HepG2 (cell line): ENCODE data around the gene ARID3C. TPM values are rescaled to one million over a fixed set of nuclear protein-coding genes. Genes with fewer than 3 reads are reported as not detected.

ENCODE experiments used
- ATAC-seq: fragments of 200-7000 bp; cut with Tn5 transposase; 3 replicates; pipeline ENCODE4 v1.9.1; 2020; ENCODE audit warnings: mild to moderate bottlenecking, moderate library complexity
- BruUV-seq: library from RNA; stranded (reverse); fragments of 400-500 nt; replicated peaks from 2 replicates; lab custom pipeline; 2021; lab: Mats Ljungman, UMichigan
- CTCF ChIA-PET: fragments of 300-600 bp; formaldehyde crosslinking; extraction: SDS; loops from one replicate; lab custom pipeline; 2021; ENCODE audit warnings: low total read pairs, inconsistent platforms, low intra/inter-chr PET ratio; lab: Yijun Ruan, JAX
- POLR2A ChIA-PET: fragments of 350-600 bp; sonication (Branson Sonifier 250); formaldehyde crosslinking; loops from one replicate; lab custom pipeline; 2020; ENCODE audit warnings: antibody characterized with exemption, inconsistent platforms; lab: Yijun Ruan, JAX
- DNase-seq: peaks from one replicate; pipeline ENCODE4 v3.0.0-alpha.2; 2015; ENCODE audit warnings: low spot score
- FAIRE-seq: peaks from 3 replicates; lab custom pipeline; 2011; peaks lifted over from hg19 to GRCh38; lab: Jason Lieb, UNC
- H2AFZ ChIP-seq: one replicate; pipeline ENCODE4 v1.6.1; 2011; ENCODE audit warnings: low read length, inconsistent platforms
- H3K27ac ChIP-seq: fragments of 300-600 bp; 3 replicates; pipeline ENCODE4 v1.8.0; 2011; ENCODE audit warnings: mixed run types, mild to moderate bottlenecking, mixed read lengths, low read length, inconsistent platforms; ENCODE audit not compliant: insufficient read depth; ENCODE audit errors: extremely low read length
- H3K27me3 ChIP-seq, 2 experiments: fragments of 200-600 bp in 1 of 2; 2 replicates in 1 of 2; 3 replicates in 1 of 2; pipeline versions ENCODE4 v1.6.0 to v1.8.0; 2011; ENCODE audit warnings: low read length in 2 of 2, mild to moderate bottlenecking in 2 of 2, moderate library complexity in 2 of 2, inconsistent platforms in 1 of 2; ENCODE audit not compliant: insufficient read depth in 2 of 2, control insufficient read depth in 1 of 2
- H3K36me3 ChIP-seq, 2 experiments: fragments of 200-600 bp in 1 of 2; replicated peaks in 1 of 2; 2 replicates in 1 of 2; 3 replicates in 1 of 2; pipeline versions ENCODE4 v1.5.1 to v1.8.0; 2011; ENCODE audit warnings: low read length in 2 of 2, inconsistent platforms in 1 of 2; ENCODE audit not compliant: insufficient read depth in 2 of 2, control insufficient read depth in 1 of 2
- H3K4me1 ChIP-seq: 2 replicates; pipeline ENCODE4 v1.5.1; 2012; ENCODE audit warnings: low read length, inconsistent platforms; ENCODE audit not compliant: insufficient read depth
- H3K4me2 ChIP-seq: 2 replicates; pipeline ENCODE4 v1.6.0; 2011; ENCODE audit warnings: low read depth, low read length, inconsistent platforms
- H3K4me3 ChIP-seq, 3 experiments: fragments of 200-600 bp in 1 of 3; sonication (generic), shearing (Covaris generic) in 1 of 3; replicated peaks in 1 of 3; 2 replicates each; pipeline ENCODE4 v1.5.1; 2011 to 2016; ENCODE audit warnings: low read length in 3 of 3, inconsistent platforms in 2 of 3, low read depth in 2 of 3, mild to moderate bottlenecking in 2 of 3, control low read depth in 1 of 3, mixed read lengths in 1 of 3; ENCODE audit not compliant: insufficient read depth in 1 of 3
- H3K79me2 ChIP-seq: one replicate; pipeline ENCODE4 v1.6.1; 2011; ENCODE audit warnings: low read length, inconsistent platforms; ENCODE audit not compliant: insufficient read depth
- H3K9ac ChIP-seq: 2 replicates; pipeline ENCODE4 v1.6.0; 2011; ENCODE audit warnings: mild to moderate bottlenecking, low read depth, low read length, inconsistent platforms; ENCODE audit not compliant: insufficient read depth
- H3K9me3 ChIP-seq: 2 replicates; pipeline ENCODE4 v1.5.1; 2012; ENCODE audit warnings: mild to moderate bottlenecking, low read length
- H4K20me1 ChIP-seq: 2 replicates; pipeline ENCODE4 v1.6.0; 2011; ENCODE audit warnings: inconsistent platforms, mild to moderate bottlenecking, low read length, moderate library complexity; ENCODE audit not compliant: insufficient read depth
- DMAP1 ChIP-seq: IDR thresholded peaks from 2 replicates; pipeline ENCODE4 v1.6.1; 2016
- DNMT1 ChIP-seq: sonication (generic); formaldehyde crosslinking; IDR thresholded peaks from 2 replicates; pipeline ENCODE4 v1.5.1; 2020; ENCODE audit warnings: mild to moderate bottlenecking, missing genetic modification reagents
- NFRKB ChIP-seq: fragments of 450-650 bp; IDR thresholded peaks from 2 replicates; pipeline ENCODE4 v1.6.1; 2017
- PPARG ChIP-seq: conservative IDR thresholded peaks from 2 replicates; pipeline ENCODE4 v1.6.1; 2016; ENCODE audit warnings: missing biosample characterization, missing genetic modification reagents
- RNF2 ChIP-seq: fragments of 450-650 bp; conservative IDR thresholded peaks from 2 replicates; pipeline ENCODE4 v1.6.1; 2016; ENCODE audit warnings: low read depth
- SMC3 ChIP-seq: IDR thresholded peaks from 2 replicates; pipeline ENCODE4 v1.6.1; 2011; ENCODE audit warnings: low read length, improper control_type of control experiment
- SNRNP70 ChIP-seq: fragments of 200-400 bp; formaldehyde crosslinking; IDR thresholded peaks from 2 replicates; pipeline ENCODE4 v1.6.1; 2017; ENCODE audit warnings: mild to moderate bottlenecking, low read depth, low read length, moderate library complexity
- ZBTB8A ChIP-seq: sonication (generic); formaldehyde crosslinking; IDR thresholded peaks from 2 replicates; pipeline ENCODE4 v1.4.0; 2020; ENCODE audit warnings: mild to moderate bottlenecking, low read depth, missing genetic modification reagents, borderline replicate concordance
- ZNF136 ChIP-seq: sonication (generic); formaldehyde crosslinking; IDR thresholded peaks from 2 replicates; pipeline ENCODE4 v1.8.1; 2022; ENCODE audit warnings: low read depth, mild to moderate bottlenecking, moderate library complexity, missing genetic modification reagents
- ZNF619 ChIP-seq: sonication (generic); formaldehyde crosslinking; IDR thresholded peaks from 2 replicates; pipeline ENCODE4 v1.4.0; 2020; ENCODE audit warnings: mild to moderate bottlenecking, missing genetic modification reagents
- WGBS: methylation state at CpG from one replicate; pipeline ENCODE4 v1.1.6; 2017; ENCODE audit warnings: low lambda C conversion rate; 5-methylcytosine and 5-hydroxymethylcytosine counted together
- in situ Hi-C: cut with HindIII; loops from 2 replicates; pipeline ENCODE4 v1.10.0; 2017; ENCODE audit warnings: low pct_unique_long_range_greater_than_20kb; ENCODE audit not compliant: extremely low pct_ligation_motif_present
- intact Hi-C: fragments of 100-400 bp; cut with micrococcal nuclease; formaldehyde crosslinking; loops from one replicate; pipeline ENCODE4 v1.10.0; 2022; ENCODE audit not compliant: unreplicated experiment
- polyA plus RNA-seq, 8 experiments: library from polyadenylated mRNA; depleted of rRNA in 3 of 8; stranded (reverse) in 7 of 8; unstranded in 1 of 8; fragments of >200 nt; fragmentation: Illumina TruSeq in 4 of 8; extraction: Trizol in 4 of 8; gene quantifications; 2 replicates each; pipeline versions ENCODE4 v1.2.1 to v1.2.3, GENCODE V29; 2011 to 2016; ENCODE audit warnings: low read depth in 4 of 8, missing spikeins in 1 of 8, mixed read lengths in 1 of 8; ENCODE audit not compliant: insufficient read depth in 1 of 8
- total RNA-seq, 5 experiments: library from RNA; depleted of rRNA; stranded (reverse); fragments of >200 nt; fragmentation: Illumina TruSeq; extraction: Trizol; gene quantifications; 2 replicates each; pipeline ENCODE4 v1.2.3, GENCODE V29; 2016; ENCODE audit warnings: low read depth in 1 of 5
- TF ChIP-seq, protein P1 (sequence below): sonication (generic); formaldehyde crosslinking; IDR thresholded peaks from 2 replicates; pipeline ENCODE4 v1.8.0; 2022; ENCODE audit warnings: missing genetic modification reagents, mild to moderate bottlenecking, inconsistent platforms, borderline replicate concordance
- TF ChIP-seq, protein P2 (sequence below): IDR thresholded peaks from 2 replicates; pipeline ENCODE4 v1.6.1; 2016; ENCODE audit warnings: low read depth, missing genetic modification reagents, missing compliant biosample characterization
- TF ChIP-seq, protein P3 (sequence below): sonication (generic); formaldehyde crosslinking; IDR thresholded peaks from 2 replicates; pipeline ENCODE4 v1.9.0; 2021; ENCODE audit warnings: missing genetic modification reagents, mild to moderate bottlenecking, borderline replicate concordance
- TF ChIP-seq, protein P4 (sequence below): sonication (generic); formaldehyde crosslinking; IDR thresholded peaks from 2 replicates; pipeline ENCODE4 v1.5.0; 2020; ENCODE audit warnings: missing genetic modification reagents
- TF ChIP-seq, protein P5 (sequence below): sonication (generic); formaldehyde crosslinking; IDR thresholded peaks from 2 replicates; pipeline ENCODE4 v1.8.1; 2022; ENCODE audit warnings: mild to moderate bottlenecking, missing genetic modification reagents

The ARID3C gene
- total and polyA plus RNA-seq, 2 of the 13 experiments (the other 11 are each of a cell fraction or from before 2014, with no cell fraction given), result not detected

DNA sequence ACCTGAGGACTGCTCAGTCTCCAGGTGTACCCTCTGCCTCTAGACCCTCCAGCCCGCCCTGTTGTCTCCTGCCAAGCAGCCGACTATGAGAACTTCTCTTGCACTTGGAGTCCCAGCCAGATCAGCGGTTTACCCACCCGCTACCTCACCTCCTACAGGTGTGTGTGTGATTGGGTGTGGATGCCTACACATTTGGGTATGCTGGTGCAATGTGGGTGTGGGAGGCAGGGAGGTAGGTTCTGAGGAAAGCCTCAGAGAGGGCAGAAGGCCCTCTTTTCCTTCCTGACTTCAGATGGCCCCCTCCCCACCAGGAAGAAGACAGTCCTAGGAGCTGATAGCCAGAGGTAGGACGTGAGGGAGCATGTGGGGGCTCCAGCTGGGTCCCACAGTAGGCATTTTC lies 28.1 kb upstream of the ARID3C start (continued):
- TF ChIP-seq RNF2 (no peak), DMAP1 (CRISPR knock-in tag) (no peak), DNMT1 (no peak), SNRNP70 (no peak), ZBTB8A (CRISPR knock-in tag) (no peak), NFRKB (no peak)

DNA sequence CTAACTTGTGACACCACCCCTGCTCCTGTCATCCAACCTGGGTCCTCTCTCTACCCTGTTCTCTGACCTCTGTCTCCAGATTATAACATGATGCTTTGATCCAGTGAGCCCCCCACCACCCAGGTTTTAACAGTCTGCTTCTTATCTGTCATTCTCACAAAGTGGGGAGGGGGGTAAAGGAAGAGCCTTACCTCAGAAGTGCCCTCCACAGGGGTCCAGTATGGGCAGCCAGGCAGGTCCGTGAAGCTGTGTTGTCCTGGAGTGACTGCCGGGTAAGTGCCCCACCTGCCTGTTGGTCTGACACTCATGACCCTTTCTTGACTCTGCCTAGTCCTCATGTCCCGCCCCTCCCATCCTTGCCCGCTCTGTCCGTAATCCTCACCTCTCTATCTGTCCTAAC lies 26.5 kb upstream of the ARID3C start:
- Histone ChIP-seq H3K27me3 (no peaks in the 10 kb centered on the region; a peak in 3 of 5 replicates), H3K4me1 (peaks cover 36% of the 10 kb centered on the region), H3K9ac (no peak overlapping the region), H3K79me2 (no peaks in the 10 kb centered on the region), H3K4me3 (no peak overlapping the region), H3K4me2 (no peak overlapping the region), H3K36me3 (no peaks in the 10 kb centered on the region), H3K9me3 (no peaks in the 10 kb centered on the region), H3K27ac (no peak overlapping the region), H2AFZ (no peak overlapping the region), H4K20me1 (no peaks in the 10 kb centered on the region)
- no peak for ATAC-seq
- intact Hi-C loops (no loop called here), in situ Hi-C loops (no loop called here)
- ChIA-PET CTCF (no interaction called here), POLR2A (interaction anchor here (2.3 kb wide), 1 partner anchor 10 kb away, joined by 14 read pairs; the partner anchor contains the start of gene GALT)
- WGBS, result 19% methylated on average over 5 of the region's 5 CpGs
- no TSS peak for BruUV-seq
- no peak for DNase-seq
- FAIRE-seq, result no peak
- TF ChIP-seq, protein P1, sequence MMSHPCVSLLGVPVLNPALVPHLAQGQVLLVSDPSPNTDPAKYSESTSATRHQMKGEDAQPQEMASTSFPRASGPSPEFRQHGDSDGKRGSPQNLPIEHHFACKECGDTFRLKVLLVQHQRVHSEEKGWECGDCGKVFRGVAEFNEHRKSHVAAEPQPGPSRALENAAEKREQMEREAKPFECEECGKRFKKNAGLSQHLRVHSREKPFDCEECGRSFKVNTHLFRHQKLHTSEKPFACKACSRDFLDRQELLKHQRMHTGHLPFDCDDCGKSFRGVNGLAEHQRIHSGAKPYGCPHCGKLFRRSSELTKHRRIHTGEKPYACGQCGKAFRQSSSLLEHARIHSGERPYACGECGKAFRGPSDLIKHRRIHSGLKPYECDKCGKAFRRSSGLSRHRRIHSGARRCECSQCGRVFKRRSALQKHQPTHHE (CRISPR knock-in tag), result no peak
- TF ChIP-seq SMC3 (no peak), ZNF619 (CRISPR knock-in tag) (no peak), PPARG (CRISPR knock-in tag) (no peak), ZNF136 (CRISPR knock-in tag) (no peak)
- TF ChIP-seq, protein P2, sequence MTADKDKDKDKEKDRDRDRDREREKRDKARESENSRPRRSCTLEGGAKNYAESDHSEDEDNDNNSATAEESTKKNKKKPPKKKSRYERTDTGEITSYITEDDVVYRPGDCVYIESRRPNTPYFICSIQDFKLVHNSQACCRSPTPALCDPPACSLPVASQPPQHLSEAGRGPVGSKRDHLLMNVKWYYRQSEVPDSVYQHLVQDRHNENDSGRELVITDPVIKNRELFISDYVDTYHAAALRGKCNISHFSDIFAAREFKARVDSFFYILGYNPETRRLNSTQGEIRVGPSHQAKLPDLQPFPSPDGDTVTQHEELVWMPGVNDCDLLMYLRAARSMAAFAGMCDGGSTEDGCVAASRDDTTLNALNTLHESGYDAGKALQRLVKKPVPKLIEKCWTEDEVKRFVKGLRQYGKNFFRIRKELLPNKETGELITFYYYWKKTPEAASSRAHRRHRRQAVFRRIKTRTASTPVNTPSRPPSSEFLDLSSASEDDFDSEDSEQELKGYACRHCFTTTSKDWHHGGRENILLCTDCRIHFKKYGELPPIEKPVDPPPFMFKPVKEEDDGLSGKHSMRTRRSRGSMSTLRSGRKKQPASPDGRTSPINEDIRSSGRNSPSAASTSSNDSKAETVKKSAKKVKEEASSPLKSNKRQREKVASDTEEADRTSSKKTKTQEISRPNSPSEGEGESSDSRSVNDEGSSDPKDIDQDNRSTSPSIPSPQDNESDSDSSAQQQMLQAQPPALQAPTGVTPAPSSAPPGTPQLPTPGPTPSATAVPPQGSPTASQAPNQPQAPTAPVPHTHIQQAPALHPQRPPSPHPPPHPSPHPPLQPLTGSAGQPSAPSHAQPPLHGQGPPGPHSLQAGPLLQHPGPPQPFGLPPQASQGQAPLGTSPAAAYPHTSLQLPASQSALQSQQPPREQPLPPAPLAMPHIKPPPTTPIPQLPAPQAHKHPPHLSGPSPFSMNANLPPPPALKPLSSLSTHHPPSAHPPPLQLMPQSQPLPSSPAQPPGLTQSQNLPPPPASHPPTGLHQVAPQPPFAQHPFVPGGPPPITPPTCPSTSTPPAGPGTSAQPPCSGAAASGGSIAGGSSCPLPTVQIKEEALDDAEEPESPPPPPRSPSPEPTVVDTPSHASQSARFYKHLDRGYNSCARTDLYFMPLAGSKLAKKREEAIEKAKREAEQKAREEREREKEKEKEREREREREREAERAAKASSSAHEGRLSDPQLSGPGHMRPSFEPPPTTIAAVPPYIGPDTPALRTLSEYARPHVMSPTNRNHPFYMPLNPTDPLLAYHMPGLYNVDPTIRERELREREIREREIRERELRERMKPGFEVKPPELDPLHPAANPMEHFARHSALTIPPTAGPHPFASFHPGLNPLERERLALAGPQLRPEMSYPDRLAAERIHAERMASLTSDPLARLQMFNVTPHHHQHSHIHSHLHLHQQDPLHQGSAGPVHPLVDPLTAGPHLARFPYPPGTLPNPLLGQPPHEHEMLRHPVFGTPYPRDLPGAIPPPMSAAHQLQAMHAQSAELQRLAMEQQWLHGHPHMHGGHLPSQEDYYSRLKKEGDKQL (CRISPR knock-in tag), result no peak
- TF ChIP-seq, protein P3, sequence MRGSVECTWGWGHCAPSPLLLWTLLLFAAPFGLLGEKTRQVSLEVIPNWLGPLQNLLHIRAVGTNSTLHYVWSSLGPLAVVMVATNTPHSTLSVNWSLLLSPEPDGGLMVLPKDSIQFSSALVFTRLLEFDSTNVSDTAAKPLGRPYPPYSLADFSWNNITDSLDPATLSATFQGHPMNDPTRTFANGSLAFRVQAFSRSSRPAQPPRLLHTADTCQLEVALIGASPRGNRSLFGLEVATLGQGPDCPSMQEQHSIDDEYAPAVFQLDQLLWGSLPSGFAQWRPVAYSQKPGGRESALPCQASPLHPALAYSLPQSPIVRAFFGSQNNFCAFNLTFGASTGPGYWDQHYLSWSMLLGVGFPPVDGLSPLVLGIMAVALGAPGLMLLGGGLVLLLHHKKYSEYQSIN, result no peak
- TF ChIP-seq, protein P4, sequence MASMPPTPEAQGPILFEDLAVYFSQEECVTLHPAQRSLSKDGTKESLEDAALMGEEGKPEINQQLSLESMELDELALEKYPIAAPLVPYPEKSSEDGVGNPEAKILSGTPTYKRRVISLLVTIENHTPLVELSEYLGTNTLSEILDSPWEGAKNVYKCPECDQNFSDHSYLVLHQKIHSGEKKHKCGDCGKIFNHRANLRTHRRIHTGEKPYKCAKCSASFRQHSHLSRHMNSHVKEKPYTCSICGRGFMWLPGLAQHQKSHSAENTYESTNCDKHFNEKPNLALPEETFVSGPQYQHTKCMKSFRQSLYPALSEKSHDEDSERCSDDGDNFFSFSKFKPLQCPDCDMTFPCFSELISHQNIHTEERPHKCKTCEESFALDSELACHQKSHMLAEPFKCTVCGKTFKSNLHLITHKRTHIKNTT (CRISPR knock-in tag), result no peak
- TF ChIP-seq, protein P5, sequence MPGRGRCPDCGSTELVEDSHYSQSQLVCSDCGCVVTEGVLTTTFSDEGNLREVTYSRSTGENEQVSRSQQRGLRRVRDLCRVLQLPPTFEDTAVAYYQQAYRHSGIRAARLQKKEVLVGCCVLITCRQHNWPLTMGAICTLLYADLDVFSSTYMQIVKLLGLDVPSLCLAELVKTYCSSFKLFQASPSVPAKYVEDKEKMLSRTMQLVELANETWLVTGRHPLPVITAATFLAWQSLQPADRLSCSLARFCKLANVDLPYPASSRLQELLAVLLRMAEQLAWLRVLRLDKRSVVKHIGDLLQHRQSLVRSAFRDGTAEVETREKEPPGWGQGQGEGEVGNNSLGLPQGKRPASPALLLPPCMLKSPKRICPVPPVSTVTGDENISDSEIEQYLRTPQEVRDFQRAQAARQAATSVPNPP (CRISPR knock-in tag), result no peak
